Natural killer cell (primary cell): ENCODE results near the gene HMCN2. TPM values are rescaled to one million over a fixed set of nuclear protein-coding genes. Genes with fewer than 3 reads are reported as not detected.

ENCODE experiments used
- ATAC-seq, 3 donors: fragments of 150-1000 bp in 2 of 3; fragments of 200-7000 bp in 1 of 3; cut with Tn5 transposase; 1 replicate in 1 of 3; 2 replicates in 2 of 3; pipeline ENCODE4 v1.10.0; 2021; ENCODE audit warnings: mild to moderate bottlenecking in 2 of 3, moderate library complexity in 2 of 3
- DNase-seq, 2 donors: peaks; one replicate each; pipeline versions ENCODE4 v3.0.0 to v3.0.0-alpha.2; 2013 to 2021; ENCODE audit warnings: mixed read lengths in 1 of 2
- H3K27ac ChIP-seq: one replicate; pipeline ENCODE4 v1.5.1; 2013; ENCODE audit warnings: mild to moderate bottlenecking, low read length
- H3K27me3 ChIP-seq: one replicate; pipeline ENCODE4 v1.6.1; 2013; ENCODE audit warnings: low read length; ENCODE audit not compliant: control insufficient read depth, insufficient read depth
- H3K36me3 ChIP-seq: one replicate; pipeline ENCODE4 v1.6.1; 2013; ENCODE audit warnings: low read length; ENCODE audit not compliant: control insufficient read depth, insufficient read depth
- H3K4me1 ChIP-seq: one replicate; pipeline ENCODE4 v1.6.1; 2013; ENCODE audit warnings: low read length; ENCODE audit not compliant: control insufficient read depth, insufficient read depth
- H3K4me3 ChIP-seq: one replicate; pipeline ENCODE4 v1.5.1; 2013; ENCODE audit warnings: low read length
- H3K9me3 ChIP-seq: one replicate; pipeline ENCODE4 v1.6.1; 2013; ENCODE audit warnings: low read length; ENCODE audit not compliant: control insufficient read depth, insufficient read depth
- H3K27ac Mint-ChIP-seq, 2 donors: one replicate each; pipeline ENCODE4 v1.8.0; 2022; ENCODE audit warnings: mild to moderate bottlenecking in 2 of 2, mixed read lengths in 2 of 2, moderate library complexity in 1 of 2
- H3K27me3 Mint-ChIP-seq, 2 donors: one replicate each; pipeline ENCODE4 v1.8.0; 2022; ENCODE audit warnings: low read depth in 2 of 2, mixed read lengths in 2 of 2
- H3K36me3 Mint-ChIP-seq: one replicate; pipeline ENCODE4 v1.8.0; 2022; ENCODE audit warnings: mixed read lengths
- H3K4me1 Mint-ChIP-seq, 2 donors: one replicate each; pipeline ENCODE4 v1.8.0; 2022; ENCODE audit warnings: mixed read lengths in 2 of 2
- H3K4me3 Mint-ChIP-seq: one replicate; pipeline ENCODE4 v1.8.0; 2022; ENCODE audit warnings: mild to moderate bottlenecking, moderate library complexity, mixed read lengths
- H3K9me3 Mint-ChIP-seq, 2 donors: one replicate each; pipeline ENCODE4 v1.8.0; 2022; ENCODE audit warnings: mixed read lengths in 2 of 2
- WGBS: methylation state at CpG from one replicate; pipeline ENCODE4 v1.1.7; 2013; ENCODE audit warnings: missing lambda C conversion rate; ENCODE audit not compliant: insufficient coverage; 5-methylcytosine and 5-hydroxymethylcytosine counted together
- intact Hi-C: fragments of 100-400 bp; cut with micrococcal nuclease; formaldehyde crosslinking; loops from one replicate; pipeline ENCODE4 v1.14.2; 2022
- total RNA-seq, 4 donors: library from RNA; stranded (reverse); fragments of 120-200 nt in 1 of 4; gene quantifications; one replicate each; pipeline versions ENCODE4 v1.2.3 to v1.2.4, GENCODE V29; 2013 to 2022
- TF ChIP-seq, protein P1 (sequence below): fragments of 200-600 bp; IDR thresholded peaks from one replicate; pipeline ENCODE4 v1.8.0; 2022; ENCODE audit warnings: antibody characterized with exemption

The HMCN2 gene
- total RNA-seq, 3 donors from 2014 or later (not counting 1 experiment from before 2014, with no cell fraction given), result not detected

GRCh38 chr9:130226112-130226511, 39.4 kb upstream of the HMCN2 start:
- Histone ChIP-seq H3K27ac (no peak overlapping the region), H3K36me3 (no peaks in the 10 kb centered on the region), H3K27me3 (no peaks in the 10 kb centered on the region), H3K9me3 (peaks cover 8% of the 10 kb centered on the region), H3K4me3 (no peak overlapping the region), H3K4me1 (no peaks in the 10 kb centered on the region)
- no peak overlapping the region for H3K27ac Mint-ChIP-seq
- no peak overlapping the region for H3K4me3 Mint-ChIP-seq
- ATAC-seq (no peak), DNase-seq (no peak)
- 95% methylated on average over 12 of the region's 12 CpGs for WGBS
- intact Hi-C loops, result no loop called here
- TF ChIP-seq, protein P1, sequence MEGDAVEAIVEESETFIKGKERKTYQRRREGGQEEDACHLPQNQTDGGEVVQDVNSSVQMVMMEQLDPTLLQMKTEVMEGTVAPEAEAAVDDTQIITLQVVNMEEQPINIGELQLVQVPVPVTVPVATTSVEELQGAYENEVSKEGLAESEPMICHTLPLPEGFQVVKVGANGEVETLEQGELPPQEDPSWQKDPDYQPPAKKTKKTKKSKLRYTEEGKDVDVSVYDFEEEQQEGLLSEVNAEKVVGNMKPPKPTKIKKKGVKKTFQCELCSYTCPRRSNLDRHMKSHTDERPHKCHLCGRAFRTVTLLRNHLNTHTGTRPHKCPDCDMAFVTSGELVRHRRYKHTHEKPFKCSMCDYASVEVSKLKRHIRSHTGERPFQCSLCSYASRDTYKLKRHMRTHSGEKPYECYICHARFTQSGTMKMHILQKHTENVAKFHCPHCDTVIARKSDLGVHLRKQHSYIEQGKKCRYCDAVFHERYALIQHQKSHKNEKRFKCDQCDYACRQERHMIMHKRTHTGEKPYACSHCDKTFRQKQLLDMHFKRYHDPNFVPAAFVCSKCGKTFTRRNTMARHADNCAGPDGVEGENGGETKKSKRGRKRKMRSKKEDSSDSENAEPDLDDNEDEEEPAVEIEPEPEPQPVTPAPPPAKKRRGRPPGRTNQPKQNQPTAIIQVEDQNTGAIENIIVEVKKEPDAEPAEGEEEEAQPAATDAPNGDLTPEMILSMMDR, result no peak
- H3K4me1 Mint-ChIP-seq, result no peaks in the 10 kb centered on the region
- no peaks in the 10 kb centered on the region for H3K9me3 Mint-ChIP-seq
- H3K27me3 Mint-ChIP-seq, result no peaks in the 10 kb centered on the region
- H3K36me3 Mint-ChIP-seq, result no peaks in the 10 kb centered on the region

DNA sequence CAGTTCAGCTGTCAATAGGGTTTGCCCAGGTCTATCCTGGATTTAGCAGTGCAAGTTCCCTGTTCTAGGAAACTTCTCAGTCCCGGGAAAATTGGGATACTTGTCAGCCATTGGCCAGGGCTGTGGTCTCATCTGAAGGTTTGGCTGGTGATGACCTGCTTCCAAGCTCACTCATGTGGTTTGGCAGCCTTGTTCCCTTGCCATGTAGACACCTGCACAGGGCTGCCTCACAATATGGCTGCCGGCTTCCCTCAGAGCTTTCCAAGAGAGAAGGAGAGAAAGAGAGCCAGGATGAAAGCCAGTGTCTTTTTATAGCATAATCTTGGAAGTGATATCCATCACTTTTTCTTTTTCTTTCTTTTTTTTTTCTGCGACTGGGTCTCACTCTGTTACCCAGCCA, 37.7 kb upstream of the HMCN2 start:
- no peak overlapping the region for H3K27ac ChIP-seq
- Mint-ChIP-seq H3K36me3 (no peaks in the 10 kb centered on the region), H3K9me3 (no peaks in the 10 kb centered on the region), H3K27ac (no peak overlapping the region), H3K4me3 (no peak overlapping the region), H3K4me1 (no peaks in the 10 kb centered on the region), H3K27me3 (no peaks in the 10 kb centered on the region)
- peaks cover 8% of the 10 kb centered on the region for H3K9me3 ChIP-seq
- no peaks in the 10 kb centered on the region for H3K36me3 ChIP-seq
- DNase-seq (no peak), ATAC-seq (no peak)
- no peaks in the 10 kb centered on the region for H3K4me1 ChIP-seq
- no peaks in the 10 kb centered on the region for H3K27me3 ChIP-seq
- 79% methylated on average over 3 of the region's 3 CpGs for WGBS
- intact Hi-C loops, result no loop called here
- no peak overlapping the region for H3K4me3 ChIP-seq
- TF ChIP-seq, protein P1, result no peak

DNA sequence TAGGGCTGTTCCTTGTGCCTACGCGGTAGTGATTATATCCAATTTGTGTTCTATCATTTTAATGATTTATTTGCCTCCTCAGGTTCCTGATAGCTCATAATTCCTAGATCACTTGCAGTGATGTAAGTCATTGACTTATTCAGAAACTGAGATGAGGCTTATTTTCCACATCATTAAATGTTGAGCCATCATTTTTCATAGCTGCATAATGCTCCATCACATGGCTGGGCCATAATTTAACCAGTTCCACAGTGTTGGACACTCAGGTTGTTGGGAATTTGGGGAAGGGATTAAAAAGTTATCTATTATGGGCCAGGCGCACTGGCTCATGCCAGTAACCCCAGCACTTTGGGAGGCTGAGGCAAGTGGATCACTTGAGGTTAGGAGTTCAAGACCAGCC, 35.8 kb upstream of the HMCN2 start:
- Mint-ChIP-seq H3K36me3 (no peaks in the 10 kb centered on the region), H3K9me3 (no peaks in the 10 kb centered on the region), H3K27me3 (no peaks in the 10 kb centered on the region), H3K27ac (no peak overlapping the region), H3K4me3 (no peak overlapping the region), H3K4me1 (no peaks in the 10 kb centered on the region)
- H3K27me3 ChIP-seq, result no peaks in the 10 kb centered on the region
- ATAC-seq, result no peak
- intact Hi-C loops, result loop anchor here (10.0 kb wide), 1 partner anchor 55 kb away; the partner anchor contains the start of gene NCS1
- no peak overlapping the region for H3K4me3 ChIP-seq
- no peaks in the 10 kb centered on the region for H3K36me3 ChIP-seq
- H3K9me3 ChIP-seq, result peaks cover 8% of the 10 kb centered on the region
- no peaks in the 10 kb centered on the region for H3K4me1 ChIP-seq
- WGBS, result 97% methylated on average over 3 of the region's 3 CpGs
- TF ChIP-seq, protein P1, result no peak
- no peak for DNase-seq
- H3K27ac ChIP-seq, result no peak overlapping the region

DNA sequence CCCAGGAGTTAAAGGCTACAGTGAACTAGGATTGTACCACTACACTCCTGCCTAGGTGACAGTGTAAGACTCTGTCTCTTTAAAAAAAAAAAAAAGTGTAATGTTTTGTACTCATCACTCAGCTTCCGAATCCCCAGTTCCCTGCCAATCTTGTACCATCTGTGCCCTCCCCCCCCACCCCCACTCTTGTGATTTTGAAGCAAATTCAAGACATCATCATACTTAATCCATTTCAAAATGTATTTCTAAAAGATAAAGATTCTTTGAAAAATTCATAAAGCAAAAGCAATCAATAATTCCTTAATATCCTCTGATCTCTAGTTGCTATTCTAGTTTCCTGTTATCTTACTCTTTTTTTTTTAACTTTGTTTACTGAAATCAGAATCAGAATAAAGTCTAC, 34.9 kb upstream of the HMCN2 start:
- Histone ChIP-seq H3K27ac (no peak overlapping the region), H3K36me3 (no peaks in the 10 kb centered on the region), H3K4me3 (no peak overlapping the region), H3K4me1 (no peaks in the 10 kb centered on the region), H3K9me3 (peaks cover 8% of the 10 kb centered on the region), H3K27me3 (no peaks in the 10 kb centered on the region)
- DNase-seq (no peak), ATAC-seq (no peak)
- TF ChIP-seq, protein P1, result no peak
- WGBS, result 57% methylated on average over 1 of the region's 1 CpG
- no peak overlapping the region for H3K27ac Mint-ChIP-seq
- intact Hi-C loops, result loop anchor here (10.0 kb wide), 1 partner anchor 56 kb away; the partner anchor contains the start of gene NCS1
- H3K4me1 Mint-ChIP-seq, result peaks cover 0 to under 1% of the 10 kb centered on the region in 2 donors
- no peak overlapping the region for H3K4me3 Mint-ChIP-seq
- no peaks in the 10 kb centered on the region for H3K27me3 Mint-ChIP-seq
- H3K9me3 Mint-ChIP-seq, result no peaks in the 10 kb centered on the region
- no peaks in the 10 kb centered on the region for H3K36me3 Mint-ChIP-seq
